Renal pelvis (tissue), 4 donors: Measurements from ENCODE around the gene HS3ST6. TPM values are rescaled to one million over a fixed set of nuclear protein-coding genes. Genes with fewer than 3 reads are reported as not detected.
A peak's percentile ranks its signal among the peaks of the same experiment; 100 is the strongest.
"Not testable (repeated sequence)": the region's sequence is repeated elsewhere in the genome, so short reads cannot be mapped to it uniquely, and the experiment has no call there.

Source experiments
- DNase-seq: peaks from one replicate; pipeline ENCODE4 v3.0.0-alpha.2; 2013
- polyA plus RNA-seq, 3 donors: library from polyadenylated mRNA; unstranded; fragments of 120-200 nt; gene quantifications; one replicate each; pipeline ENCODE4 v1.2.1, GENCODE V29; 2013; ENCODE audit not compliant: insufficient read length in 3 of 3

HS3ST6 gene
- polyA plus RNA-seq, 3 donors, result 0.13 to 0.41 (median 0.37) TPM

DNA sequence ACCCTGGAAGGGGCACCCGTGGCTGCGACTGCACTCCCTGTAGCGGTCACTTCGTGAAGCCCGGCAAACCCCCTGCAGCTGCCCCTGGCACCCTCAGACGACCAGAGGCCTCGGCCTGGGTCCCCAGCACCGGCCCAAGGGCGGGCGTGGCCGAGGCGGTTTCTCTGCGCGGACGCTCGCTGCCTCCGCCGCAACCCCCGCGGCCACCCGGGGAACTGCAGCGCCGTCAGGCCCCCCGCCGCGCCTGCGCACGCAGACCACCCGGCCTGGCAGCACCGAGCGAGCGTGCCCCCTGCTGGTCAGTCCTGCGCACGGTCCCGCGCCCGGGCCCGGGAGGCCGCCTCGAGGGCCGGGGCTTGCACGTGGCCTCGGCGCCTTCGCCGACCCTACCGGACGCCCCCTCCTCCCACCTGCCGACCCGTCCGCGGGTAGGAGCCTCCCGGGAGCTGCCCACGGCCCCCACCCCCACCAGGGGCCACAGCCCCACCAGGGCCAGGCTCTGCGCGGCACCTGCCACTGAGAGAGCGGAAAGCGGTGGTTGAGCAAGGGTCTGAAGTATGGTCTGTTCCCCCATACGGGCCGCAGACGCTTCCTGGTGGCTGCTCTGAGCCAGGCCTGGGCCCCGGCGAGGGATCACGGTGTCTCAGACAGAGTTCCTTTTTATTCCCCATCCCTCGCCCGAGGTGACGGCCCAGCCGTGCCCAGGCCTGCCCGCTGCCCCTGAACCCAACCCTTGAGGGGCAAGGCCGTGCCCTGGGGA is 11.5 kb upstream of the HS3ST6 start:
- peak; percentile 78 for DNase-seq

- DNase-seq, result no peak
Observed at GRCh38 chr16:1929105-1929504, 10.9 kb upstream of the HS3ST6 start.

DNA sequence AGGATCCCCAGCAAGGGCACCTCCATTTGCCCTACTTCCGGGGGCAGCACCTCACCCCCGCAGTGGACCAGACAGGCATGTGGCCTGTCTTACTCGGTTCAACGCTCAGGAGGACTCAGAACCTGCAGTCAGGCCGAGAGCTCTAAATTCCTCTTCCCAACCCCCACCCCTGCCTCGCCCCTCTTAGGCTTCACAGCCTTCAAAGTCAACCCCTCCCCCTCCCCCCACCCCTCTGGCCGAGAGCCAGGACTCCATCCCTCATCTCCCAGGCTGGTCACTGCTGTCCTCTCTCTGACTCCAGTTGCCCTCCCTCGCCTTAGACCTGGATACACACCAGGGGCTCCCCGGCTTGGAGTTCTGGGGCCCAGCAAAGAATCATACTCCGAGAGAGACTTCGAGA is 8.1 kb upstream of the HS3ST6 start:
- no peak for DNase-seq

GRCh38 chr16:1924095-1924494 is 5.9 kb upstream of the HS3ST6 start:
- no peak for DNase-seq

DNA sequence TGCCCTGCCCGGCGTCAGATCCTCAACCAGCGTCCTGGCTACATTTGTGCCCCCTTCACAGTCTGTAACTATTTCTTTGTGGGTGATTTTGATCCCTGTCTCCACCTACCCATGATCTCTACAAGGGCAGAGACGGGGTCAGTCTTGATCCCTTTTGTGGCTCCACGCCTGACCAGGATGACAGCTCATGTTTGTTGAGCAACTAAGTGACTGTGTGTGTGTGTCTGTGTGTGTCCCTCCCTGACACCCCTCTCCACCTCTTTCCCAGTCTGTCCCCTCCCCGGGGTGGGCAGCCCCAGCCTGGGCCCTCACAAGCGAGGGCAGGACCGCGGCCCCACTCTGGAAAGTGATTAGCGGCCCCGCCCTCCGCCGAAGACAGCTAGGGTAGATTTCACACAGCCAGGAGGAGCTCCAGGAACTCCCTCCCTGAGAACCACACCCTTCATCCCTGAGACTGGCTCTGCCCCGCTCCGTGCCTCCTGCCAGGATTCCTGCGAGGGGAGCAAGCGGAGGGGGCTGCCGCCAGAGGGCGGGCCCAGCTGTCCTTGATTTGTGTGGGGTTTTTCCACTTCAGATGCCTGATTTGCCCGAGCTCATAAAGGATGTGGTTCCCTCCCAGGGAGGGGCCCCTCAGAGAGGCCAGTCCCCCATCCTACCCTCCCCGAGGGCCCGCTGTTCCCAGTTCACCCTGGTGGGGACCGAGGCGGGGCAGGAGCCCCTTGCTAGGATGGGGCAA is 5.3 kb upstream of the HS3ST6 start:
- DNase-seq, result no peak

GRCh38 chr16:1922357-1922756 is 4.1 kb upstream of the HS3ST6 start:
- no peak for DNase-seq

DNA sequence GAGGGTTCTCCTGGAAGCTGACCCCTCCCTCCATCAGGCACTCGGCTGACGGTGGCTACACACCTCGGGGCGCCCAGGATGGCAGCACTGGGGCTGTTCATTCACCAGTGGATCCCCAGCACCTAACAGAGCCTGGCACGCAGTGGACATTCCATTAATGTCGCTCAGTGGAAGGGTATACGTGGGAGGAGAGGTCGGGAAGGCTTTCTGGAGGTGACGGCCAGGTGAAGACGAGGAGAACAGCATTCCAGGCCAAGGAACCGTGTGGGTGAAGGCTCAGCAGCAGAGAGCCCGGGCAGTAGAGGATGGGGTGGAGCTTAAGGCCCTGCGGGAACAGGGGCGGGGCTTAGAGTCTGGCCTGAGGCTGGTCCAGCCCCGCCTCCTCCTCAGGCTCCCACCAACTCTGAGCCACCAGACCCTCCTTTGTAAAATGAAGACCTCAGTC is 2.5 kb upstream of the HS3ST6 start:
- no peak for DNase-seq

DNA sequence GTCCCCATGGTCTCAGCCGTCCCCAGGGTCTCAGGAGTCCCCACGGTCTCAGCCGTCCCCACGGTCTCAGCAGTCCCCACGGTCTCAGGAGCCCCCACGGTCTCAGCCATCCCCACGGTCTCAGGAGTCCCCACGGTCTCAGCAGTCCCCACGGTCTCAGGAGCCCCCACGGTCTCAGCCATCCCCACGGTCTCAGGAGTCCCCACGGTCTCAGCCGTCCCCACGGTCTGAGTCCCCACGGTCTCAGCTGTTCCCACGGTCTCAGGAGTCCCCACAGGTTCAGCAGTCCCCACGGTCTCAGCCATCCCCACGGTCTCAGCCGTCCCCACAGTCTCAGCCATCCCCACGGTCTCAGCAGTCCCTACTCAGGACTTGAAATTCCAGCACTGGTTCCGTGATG is 1.9 kb upstream of the HS3ST6 start:
- DNase-seq, result not testable (repeated sequence)

DNA sequence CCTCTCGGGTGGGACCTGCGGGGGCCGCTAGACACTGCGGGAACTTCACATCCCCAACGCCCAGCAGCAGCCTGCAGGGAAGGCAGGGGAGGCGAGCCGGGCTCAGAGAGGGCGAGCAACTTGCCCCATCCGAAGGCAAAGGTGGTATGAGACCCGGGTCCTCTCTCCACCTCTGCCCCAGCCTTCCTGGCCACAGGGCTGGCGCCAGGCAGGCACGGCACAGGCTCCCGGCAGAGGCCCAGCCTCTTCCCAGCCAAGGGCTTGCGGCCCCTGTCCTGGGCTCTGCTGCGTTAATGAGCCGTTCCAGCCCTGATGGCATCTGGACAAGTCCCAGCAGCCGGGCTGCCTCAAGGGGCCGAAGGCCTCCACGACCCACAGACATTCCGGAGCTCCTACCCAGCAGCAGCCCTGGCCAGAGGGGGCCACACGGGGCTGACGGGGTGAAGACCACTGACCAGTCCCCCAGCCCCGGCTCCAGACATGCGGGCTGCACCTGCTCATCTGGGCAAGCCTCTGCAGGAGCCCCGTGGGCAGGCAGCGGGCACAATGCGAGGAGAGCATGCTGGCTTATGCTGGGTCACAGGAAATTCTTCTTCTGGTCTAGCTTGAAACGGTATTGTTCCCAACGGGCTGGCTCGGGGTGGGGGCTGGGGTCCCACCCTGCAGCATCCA is 1.2 kb upstream of the HS3ST6 start:
- DNase-seq, result no peak

DNA sequence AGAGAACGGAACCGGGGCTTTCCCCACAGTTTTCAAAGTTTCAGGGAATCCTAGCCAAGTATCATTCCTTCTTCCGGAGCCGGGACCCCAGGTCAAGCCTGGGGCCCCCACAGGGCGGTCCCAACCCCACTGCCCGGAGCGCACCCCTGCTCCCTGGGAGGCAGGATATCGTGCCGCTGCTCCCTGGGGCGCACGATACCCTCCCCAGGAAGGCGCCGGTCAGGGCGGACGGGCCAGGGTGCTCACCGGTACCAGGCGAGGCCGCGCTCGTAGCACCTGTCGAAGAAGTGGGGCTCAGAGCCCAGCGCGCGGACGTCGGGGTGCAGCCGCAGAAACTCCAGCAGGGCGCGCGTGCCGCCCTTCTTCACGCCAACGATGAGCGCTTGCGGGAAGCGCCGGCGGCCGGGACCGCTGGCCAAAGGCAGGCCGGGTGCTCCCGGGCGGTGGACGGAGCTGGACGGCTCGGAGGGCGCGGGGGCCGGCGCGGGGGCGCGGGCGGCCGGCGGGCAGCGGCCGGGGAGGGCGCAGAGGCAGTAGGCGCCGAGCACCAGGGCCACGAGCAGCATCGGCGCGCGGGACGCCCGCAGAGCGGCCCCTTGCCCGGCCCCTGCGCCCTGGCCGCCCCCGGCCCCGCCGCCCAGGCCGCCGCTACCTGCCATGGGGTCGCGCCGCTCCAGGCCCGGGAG is 407 bp downstream of the HS3ST6 start:
- DNase-seq, result no peak

DNA sequence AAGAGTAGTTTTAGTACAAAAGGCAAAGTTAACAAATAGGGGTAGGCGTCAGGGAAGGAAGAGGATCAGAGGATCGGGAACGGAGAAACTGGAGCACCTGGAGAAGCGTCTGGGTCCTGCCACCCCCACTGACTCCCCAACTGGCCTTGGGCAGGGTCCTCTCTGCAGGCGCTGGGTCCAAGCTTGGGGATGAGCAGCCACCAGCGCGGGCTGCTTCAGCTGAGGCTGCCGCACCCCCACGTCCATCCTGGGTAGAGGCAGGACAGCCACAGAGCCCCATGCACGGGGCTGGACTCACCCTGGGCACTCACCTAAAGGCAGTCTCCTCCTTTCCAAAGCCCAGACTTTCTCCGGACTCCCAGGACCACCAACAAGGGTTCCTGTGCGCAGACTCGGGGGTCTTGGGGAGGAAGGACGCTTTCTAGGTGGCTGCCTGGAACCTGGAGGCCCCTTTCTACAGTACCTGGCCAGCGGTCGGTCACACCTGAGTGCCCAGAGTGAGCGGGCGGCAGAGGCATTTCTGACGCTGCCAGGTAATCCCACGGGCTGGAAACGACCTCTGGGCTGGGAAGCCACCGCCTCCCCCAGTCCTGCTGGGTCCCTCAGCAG is 1.1 kb downstream of the HS3ST6 start:
- DNase-seq, result no peak

- no peak for DNase-seq
Observed at GRCh38 chr16:1916640-1916990, 1.6 kb downstream of the HS3ST6 start.

DNA sequence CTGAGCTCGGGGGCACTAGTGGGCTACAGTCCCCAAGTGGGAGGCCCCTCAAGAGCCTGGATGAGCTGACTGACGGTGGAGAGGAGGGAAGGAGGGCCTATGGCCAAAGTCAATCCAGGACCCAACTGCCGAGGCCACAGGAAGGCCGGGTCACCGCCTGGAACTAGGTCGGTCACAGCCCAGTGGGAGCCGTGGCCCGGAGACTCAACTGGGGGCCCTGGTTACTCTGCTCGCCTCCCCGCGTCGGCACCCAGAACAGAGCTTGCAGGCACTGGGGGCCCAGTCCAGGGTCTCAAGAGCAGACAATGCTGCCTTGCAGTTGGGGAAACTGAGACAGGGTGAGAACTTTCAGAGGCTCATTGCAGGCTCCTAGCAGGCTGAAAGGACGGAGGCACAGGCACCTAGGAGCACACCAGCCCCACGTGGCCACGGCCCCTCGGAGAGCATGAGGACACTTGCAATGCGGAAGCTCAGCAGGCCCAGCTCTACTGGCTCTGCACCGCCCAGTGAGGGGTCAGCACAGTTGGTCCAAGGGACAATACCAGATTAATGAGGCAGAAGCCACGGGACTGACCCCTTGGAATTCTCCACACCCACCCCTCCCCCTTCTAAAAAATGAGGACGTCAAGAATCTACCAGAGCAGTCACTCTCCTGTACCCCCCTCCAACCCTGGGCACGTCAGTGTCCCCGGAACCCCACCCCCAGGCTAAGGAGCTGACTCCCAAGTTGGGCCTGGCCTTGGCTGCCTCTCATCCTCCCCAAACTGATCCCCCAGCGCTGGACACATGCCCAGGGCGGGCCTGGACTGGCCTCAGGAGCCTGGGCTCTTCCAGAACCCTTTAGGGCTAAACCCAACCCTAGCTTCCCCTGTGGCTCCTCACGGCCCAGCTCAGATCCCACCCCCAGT is 2.2 kb downstream of the HS3ST6 start:
- DNase-seq, result no peak

DNA sequence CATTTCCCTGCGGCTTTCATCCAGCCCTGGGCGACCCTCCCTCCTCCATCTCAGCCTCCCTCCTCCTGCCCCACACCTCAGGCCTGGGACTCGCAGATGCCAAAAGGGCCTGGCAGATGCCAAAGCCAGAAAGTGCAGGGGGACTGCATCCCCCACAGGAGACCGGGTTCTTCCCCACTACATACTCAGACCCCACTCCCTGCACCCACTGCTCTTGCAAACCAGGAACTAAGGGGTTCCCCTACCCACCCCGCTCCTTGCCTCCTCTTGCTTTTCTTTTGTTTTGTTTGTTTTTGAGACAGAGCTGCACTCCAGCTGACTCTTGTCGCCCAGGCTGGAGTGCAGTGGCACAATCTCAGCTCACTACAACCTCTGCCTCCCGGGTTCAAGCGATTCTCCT is 3.2 kb downstream of the HS3ST6 start:
- DNase-seq, result no peak

- DNase-seq, result no peak
Observed at GRCh38 chr16:1914084-1914608, 4.1 kb downstream of the HS3ST6 start.

DNA sequence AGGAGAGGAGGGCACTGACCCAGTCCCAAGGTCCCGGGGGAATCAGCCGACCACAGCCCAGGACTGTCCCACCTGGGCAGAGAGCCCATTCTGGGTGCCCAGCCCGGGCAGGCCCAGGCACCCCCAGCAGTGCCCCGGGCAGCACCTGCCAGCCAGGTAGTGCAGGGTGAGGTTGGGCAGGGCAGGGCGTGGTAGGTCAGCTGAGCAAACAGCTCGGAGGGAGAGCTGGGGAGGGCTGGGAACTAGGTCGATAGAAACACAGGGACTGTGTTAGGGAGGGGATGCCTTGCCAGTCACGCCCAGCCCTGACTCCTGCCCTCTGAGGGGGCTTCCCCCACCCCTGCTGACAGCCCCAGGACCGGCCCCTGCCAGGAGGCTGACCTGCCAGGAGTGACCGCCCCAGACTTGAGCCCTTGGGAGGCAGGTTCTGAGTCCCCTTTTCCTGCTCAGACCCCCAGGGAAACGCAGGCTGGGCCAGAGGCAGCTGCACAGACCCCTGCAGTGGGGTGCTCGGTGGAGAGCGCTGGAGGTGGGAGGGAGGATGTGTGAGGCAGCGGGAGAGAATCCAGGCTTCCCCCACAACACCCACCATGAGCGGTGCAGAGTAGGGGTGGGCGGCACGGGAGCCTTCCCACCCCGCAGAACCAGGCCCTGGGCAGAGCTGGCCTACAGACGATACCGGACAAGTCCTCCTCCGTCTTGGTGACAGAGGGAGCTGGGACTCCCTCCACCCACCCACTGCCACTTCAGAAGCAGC is 4.7 kb downstream of the HS3ST6 start:
- DNase-seq, result no peak

DNA sequence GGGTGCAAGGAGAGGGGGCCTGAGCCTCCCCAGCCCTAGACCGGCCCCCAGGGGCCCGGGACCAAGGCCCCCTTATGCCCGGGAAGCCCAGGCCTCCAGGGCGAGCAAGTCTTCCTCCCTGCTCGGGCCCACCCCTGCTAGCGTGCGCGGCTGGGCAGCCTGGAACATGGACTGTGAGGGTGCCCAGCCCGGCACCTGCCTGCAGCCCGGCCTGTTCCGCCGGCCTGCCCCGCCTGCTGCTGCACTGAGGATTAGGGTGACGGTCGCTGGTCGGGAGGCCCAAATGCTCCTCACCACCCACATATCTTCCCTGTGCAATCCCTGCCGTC is 6.0 kb downstream of the HS3ST6 start:
- no peak for DNase-seq

GRCh38 chr16:1911467-1912214 is 6.6 kb downstream of the HS3ST6 start:
- no peak for DNase-seq

DNA sequence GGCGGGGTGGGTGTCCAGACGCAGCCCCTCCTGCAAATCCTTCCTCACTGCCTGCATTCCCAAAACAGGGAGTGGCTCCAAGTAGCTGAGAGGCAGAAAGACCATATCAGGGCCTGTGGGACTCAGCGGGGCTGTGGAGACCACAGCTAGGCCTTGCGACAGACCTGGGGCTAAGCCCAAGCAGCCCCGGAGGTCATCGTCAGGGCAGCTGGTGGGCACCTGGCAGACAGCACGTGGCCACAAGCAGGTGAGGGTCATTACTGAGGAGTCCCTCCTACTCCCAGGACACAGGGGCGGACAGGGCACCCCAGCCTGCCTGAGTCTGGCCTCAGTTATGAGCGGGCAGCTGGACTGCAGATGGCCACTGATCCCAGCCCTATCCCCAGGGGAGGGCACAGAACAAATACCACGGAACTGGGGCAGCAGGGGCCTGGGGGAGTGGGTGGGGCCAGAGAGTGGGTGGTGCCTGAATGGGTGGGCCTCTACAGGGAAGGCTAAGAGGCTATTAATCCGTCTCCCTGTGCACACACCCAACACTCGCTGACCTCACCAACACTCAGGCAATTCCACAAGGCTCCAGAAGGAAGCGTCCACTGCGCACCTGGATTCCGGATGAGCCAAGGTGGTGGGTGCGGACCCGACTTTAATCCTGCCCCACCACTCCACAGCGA is 8.5 kb downstream of the HS3ST6 start:
- no peak for DNase-seq
